Measurements from ENCODE around the gene STAG2.
"Not testable (repeated sequence)": the region's sequence is repeated elsewhere in the genome, so short reads cannot be mapped to it uniquely, and the experiment has no call there.

Gene STAG2

GRCh38 chrX:124113621-124114600 lies 152.4 kb downstream of the STAG2 start:
- Histone ChIP-seq H3K9me3 (replicated peaks; ENCODE audit: low read length) (no peaks in the 10 kb centered on the region), H3K4me1 (ENCODE audit: control insufficient read depth, insufficient read depth, low read length) (no peaks in the 10 kb centered on the region), H3K9ac (ENCODE audit: low read depth, low read length) (no peak overlapping the region), H3K27me3 (ENCODE audit: control insufficient read depth, insufficient read depth, low read length) (no peaks in the 10 kb centered on the region), H3K4me2 (ENCODE audit: low read length) (no peak overlapping the region), H3K4me3 (ENCODE audit: low read length) (no peak overlapping the region), H3K36me3 (ENCODE audit: insufficient read depth, low read length) (no peaks in the 10 kb centered on the region)

- no peaks in the 10 kb centered on the region for H3K27me3 ChIP-seq (ENCODE audit: control insufficient read depth, insufficient read depth, low read length)
- H3K4me2 ChIP-seq (ENCODE audit: low read length), result no peak overlapping the region
- no peaks in the 10 kb centered on the region for H3K4me1 ChIP-seq (ENCODE audit: control insufficient read depth, insufficient read depth, low read length)
- H3K4me3 ChIP-seq (ENCODE audit: low read length), result no peak overlapping the region
- H3K36me3 ChIP-seq (ENCODE audit: insufficient read depth, low read length), result no peaks in the 10 kb centered on the region
- H3K9me3 ChIP-seq (replicated peaks; ENCODE audit: low read length), result no peaks in the 10 kb centered on the region
- H3K9ac ChIP-seq (ENCODE audit: low read depth, low read length), result no peak overlapping the region
Measured at GRCh38 chrX:124117325-124117724, 155.8 kb downstream of the STAG2 start.

GRCh38 chrX:124125471-124125870 lies 164.0 kb downstream of the STAG2 start:
- H3K9ac ChIP-seq (ENCODE audit: low read depth, low read length), result no peak overlapping the region
- no peaks in the 10 kb centered on the region for H3K4me1 ChIP-seq (ENCODE audit: control insufficient read depth, insufficient read depth, low read length)
- H3K4me2 ChIP-seq (ENCODE audit: low read length), result no peak overlapping the region
- H3K4me3 ChIP-seq (ENCODE audit: low read length), result no peak overlapping the region
- H3K9me3 ChIP-seq (replicated peaks; ENCODE audit: low read length), result no peaks in the 10 kb centered on the region
- H3K27me3 ChIP-seq (ENCODE audit: control insufficient read depth, insufficient read depth, low read length), result no peaks in the 10 kb centered on the region
- H3K36me3 ChIP-seq (ENCODE audit: insufficient read depth, low read length), result no peaks in the 10 kb centered on the region

GRCh38 chrX:124127496-124127895 lies 166.0 kb downstream of the STAG2 start:
- no peaks in the 10 kb centered on the region for H3K36me3 ChIP-seq (ENCODE audit: insufficient read depth, low read length)
- H3K4me3 ChIP-seq (ENCODE audit: low read length), result no peak overlapping the region
- H3K4me2 ChIP-seq (ENCODE audit: low read length), result no peak overlapping the region

GRCh38 chrX:124132437-124132836 lies 170.9 kb downstream of the STAG2 start:
- H3K27me3 ChIP-seq (ENCODE audit: control insufficient read depth, insufficient read depth, low read length); H3K9me3 ChIP-seq (replicated peaks; ENCODE audit: low read length); H3K4me1 ChIP-seq (ENCODE audit: control insufficient read depth, insufficient read depth, low read length); H3K4me2 ChIP-seq (ENCODE audit: low read length); H3K4me3 ChIP-seq (ENCODE audit: low read length); H3K36me3 ChIP-seq (ENCODE audit: insufficient read depth, low read length); H3K9ac ChIP-seq (ENCODE audit: low read depth, low read length): not testable (repeated sequence)

More at GRCh38 chrX:124127496-124127895, 166.0 kb downstream of the STAG2 start:
- Histone ChIP-seq H3K9me3 (replicated peaks; ENCODE audit: low read length) (no peaks in the 10 kb centered on the region), H3K9ac (ENCODE audit: low read depth, low read length) (no peak overlapping the region), H3K4me1 (ENCODE audit: control insufficient read depth, insufficient read depth, low read length) (no peaks in the 10 kb centered on the region), H3K27me3 (ENCODE audit: control insufficient read depth, insufficient read depth, low read length) (no peaks in the 10 kb centered on the region)

GRCh38 chrX:124145749-124146148 lies 184.2 kb downstream of the STAG2 start:
- no peaks in the 10 kb centered on the region for H3K27me3 ChIP-seq (ENCODE audit: control insufficient read depth, insufficient read depth, low read length)
- no peaks in the 10 kb centered on the region for H3K4me1 ChIP-seq (ENCODE audit: control insufficient read depth, insufficient read depth, low read length)
- no peak overlapping the region for H3K4me2 ChIP-seq (ENCODE audit: low read length)
- no peaks in the 10 kb centered on the region for H3K9me3 ChIP-seq (replicated peaks; ENCODE audit: low read length)
- H3K36me3 ChIP-seq (ENCODE audit: insufficient read depth, low read length), result no peaks in the 10 kb centered on the region
- H3K4me3 ChIP-seq (ENCODE audit: low read length), result no peak overlapping the region
- no peak overlapping the region for H3K9ac ChIP-seq (ENCODE audit: low read depth, low read length)

- H3K9ac ChIP-seq (ENCODE audit: low read depth, low read length), result no peak overlapping the region
- H3K4me1 ChIP-seq (ENCODE audit: control insufficient read depth, insufficient read depth, low read length), result no peaks in the 10 kb centered on the region
- no peaks in the 10 kb centered on the region for H3K27me3 ChIP-seq (ENCODE audit: control insufficient read depth, insufficient read depth, low read length)
- H3K9me3 ChIP-seq (replicated peaks; ENCODE audit: low read length), result no peaks in the 10 kb centered on the region
- no peaks in the 10 kb centered on the region for H3K36me3 ChIP-seq (ENCODE audit: insufficient read depth, low read length)
- H3K4me3 ChIP-seq (ENCODE audit: low read length), result no peak overlapping the region
- H3K4me2 ChIP-seq (ENCODE audit: low read length), result no peak overlapping the region
Measured at GRCh38 chrX:124151195-124151594, 189.7 kb downstream of the STAG2 start.

Data from skeletal muscle satellite cell (primary cell).